ENCODE results near the gene NDFIP2.
A peak's percentile ranks its signal among the peaks of the same experiment; 100 is the strongest.

The NDFIP2 gene

GRCh38 chr13:79480954-79481684 is at the start of gene NDFIP2:
Gene NDFIP2, plus strand, starts transcription at chr13:79481155. Its CDS starts 49 bp downstream, at chr13:79481204.
- peak; percentile 78 for DNase-seq (ENCODE audit: low read depth)

GRCh38 chr13:79432086-79432485 is 48.9 kb upstream of the NDFIP2 start:
- DNase-seq (ENCODE audit: low read depth), result no peak

GRCh38 chr13:79432992-79433391 is 48.0 kb upstream of the NDFIP2 start:
- no peak for DNase-seq (ENCODE audit: low read depth)

- no peak for DNase-seq (ENCODE audit: low read depth)
These were observed 46.4 kb upstream of the NDFIP2 start for GRCh38 chr13:79434556-79434955.

GRCh38 chr13:79435561-79435990 is 45.4 kb upstream of the NDFIP2 start:
- no peak for DNase-seq (ENCODE audit: low read depth)

GRCh38 chr13:79439275-79439674 is 41.7 kb upstream of the NDFIP2 start:
- DNase-seq (ENCODE audit: low read depth), result no peak

GRCh38 chr13:79440958-79441528 is 39.9 kb upstream of the NDFIP2 start:
- no peak for DNase-seq (ENCODE audit: low read depth)

GRCh38 chr13:79442221-79442620 is 38.7 kb upstream of the NDFIP2 start:
- DNase-seq (ENCODE audit: low read depth), result no peak

GRCh38 chr13:79442706-79443105 is 38.2 kb upstream of the NDFIP2 start:
- no peak for DNase-seq (ENCODE audit: low read depth)

GRCh38 chr13:79445968-79446645 is 34.8 kb upstream of the NDFIP2 start:
- DNase-seq (ENCODE audit: low read depth), result no peak

GRCh38 chr13:79447141-79447540 is 33.8 kb upstream of the NDFIP2 start:
- no peak for DNase-seq (ENCODE audit: low read depth)

GRCh38 chr13:79447741-79448140 is 33.2 kb upstream of the NDFIP2 start:
- no peak for DNase-seq (ENCODE audit: low read depth)

- no peak for DNase-seq (ENCODE audit: low read depth)
These were observed 32.5 kb upstream of the NDFIP2 start for GRCh38 chr13:79448413-79448812.

- no peak for DNase-seq (ENCODE audit: low read depth)
These were observed 30.8 kb upstream of the NDFIP2 start for GRCh38 chr13:79450110-79450509.

- peak; percentile 82 for DNase-seq (ENCODE audit: low read depth)
These were observed 29.4 kb upstream of the NDFIP2 start for GRCh38 chr13:79451500-79451962.

- no peak for DNase-seq (ENCODE audit: low read depth)
These were observed 28.6 kb upstream of the NDFIP2 start for GRCh38 chr13:79452239-79452913.

GRCh38 chr13:79455331-79455730 is 25.6 kb upstream of the NDFIP2 start:
- DNase-seq (ENCODE audit: low read depth), result no peak

- no peak for DNase-seq (ENCODE audit: low read depth)
These were observed 24.9 kb upstream of the NDFIP2 start for GRCh38 chr13:79456051-79456450.

GRCh38 chr13:79456656-79457365 is 24.1 kb upstream of the NDFIP2 start:
- no peak for DNase-seq (ENCODE audit: low read depth)

GRCh38 chr13:79457390-79457789 is 23.6 kb upstream of the NDFIP2 start:
- no peak for DNase-seq (ENCODE audit: low read depth)

GRCh38 chr13:79457948-79458347 is 23.0 kb upstream of the NDFIP2 start:
- no peak for DNase-seq (ENCODE audit: low read depth)

- DNase-seq (ENCODE audit: low read depth), result no peak
These were observed 22.5 kb upstream of the NDFIP2 start for GRCh38 chr13:79458436-79458835.

Data from stimulated activated CD8-positive, alpha-beta memory T cell treated with anti-CD3 and anti-CD28 coated beads, Interleukin-12 subunit alpha, Interleukin-12 subunit beta, amount 100 ng/mL, for 1 hour (primary cell).